PC-9 (cell line): ENCODE results near the gene UBE2G1. TPM values are rescaled to one million over a fixed set of nuclear protein-coding genes. Genes with fewer than 3 reads are reported as not detected.

Experiments used
- BruUV-seq: library from RNA; stranded (reverse); fragments of 400-500 nt; replicated peaks from 2 replicates; lab custom pipeline; 2021; lab: Mats Ljungman, UMichigan
- CTCF ChIA-PET: fragments of 300-600 bp; sonication (Branson Sonifier 250); formaldehyde crosslinking; loops from one replicate; lab custom pipeline; 2022; ENCODE audit warnings: antibody characterized with exemption; lab: Charles Lee
- POLR2A ChIA-PET: fragments of 300-600 bp; sonication (Branson Sonifier 250); formaldehyde crosslinking; loops from one replicate; lab custom pipeline; 2022; ENCODE audit warnings: antibody characterized with exemption; ENCODE audit not compliant: unreplicated experiment; lab: Charles Lee
- DNase-seq, 2 experiments: peaks; one replicate each; pipeline versions ENCODE4 v3.0.0 to v3.0.0-alpha.2; 2015 to 2022; ENCODE audit warnings: mixed read lengths in 1 of 2
- H2AFZ ChIP-seq: fragments of 200-600 bp; sonication (generic); 2 replicates; pipeline ENCODE4 v1.8.1; 2017; ENCODE audit warnings: antibody characterized with exemption
- H3F3A ChIP-seq: fragments of 200-600 bp; sonication (generic); 2 replicates; pipeline ENCODE4 v1.8.1; 2017; ENCODE audit warnings: antibody characterized with exemption, mild to moderate bottlenecking, low read depth; ENCODE audit not compliant: insufficient read depth
- H3K27ac ChIP-seq: fragments of 200-600 bp; sonication (generic); 2 replicates; pipeline ENCODE4 v1.6.1; 2016; ENCODE audit warnings: mixed run types
- H3K27me3 ChIP-seq: fragments of 200-600 bp; sonication (generic); 2 replicates; pipeline ENCODE4 v1.6.1; 2016; ENCODE audit warnings: low read depth, mixed run types; ENCODE audit not compliant: insufficient read depth
- H3K36me3 ChIP-seq: fragments of 200-600 bp; sonication (generic); 2 replicates; pipeline ENCODE4 v1.6.1; 2016; ENCODE audit warnings: low read depth, mixed run types
- H3K4me1 ChIP-seq: fragments of 200-600 bp; sonication (generic); replicated peaks from 2 replicates; pipeline ENCODE4 v1.6.1; 2016; ENCODE audit warnings: mixed run types; ENCODE audit not compliant: insufficient read depth
- H3K4me2 ChIP-seq: fragments of 200-600 bp; sonication (generic); 2 replicates; pipeline ENCODE4 v1.6.1; 2017; ENCODE audit warnings: mixed run types
- H3K4me3 ChIP-seq: fragments of 200-600 bp; sonication (generic); 2 replicates; pipeline ENCODE4 v1.6.1; 2016; ENCODE audit warnings: mixed run types
- H3K79me2 ChIP-seq: fragments of 200-600 bp; sonication (generic); 2 replicates; pipeline ENCODE4 v1.6.1; 2017; ENCODE audit warnings: low read depth, mixed run types
- H3K9me2 ChIP-seq: fragments of 200-600 bp; sonication (generic); 2 replicates; pipeline ENCODE4 v1.8.1; 2017; ENCODE audit warnings: mild to moderate bottlenecking; ENCODE audit not compliant: insufficient read depth
- H3K9me3 ChIP-seq: fragments of 200-600 bp; sonication (generic); 2 replicates; pipeline ENCODE4 v1.8.1; 2016; ENCODE audit warnings: low read depth; ENCODE audit not compliant: insufficient read depth
- H4K20me1 ChIP-seq: fragments of 200-600 bp; sonication (generic); 2 replicates; pipeline ENCODE4 v1.8.1; 2017; ENCODE audit not compliant: insufficient read depth
- CTCF ChIP-seq: fragments of 200-600 bp; sonication (generic); conservative IDR thresholded peaks from 2 replicates; pipeline ENCODE4 v1.6.1; 2017; ENCODE audit warnings: mixed run types, antibody characterized with exemption, mild to moderate bottlenecking, moderate library complexity
- EZH2 ChIP-seq: fragments of 200-600 bp; sonication (generic); IDR thresholded peaks from 2 replicates; pipeline ENCODE4 v1.8.0; 2017; ENCODE audit warnings: antibody characterized with exemption, low read depth
- intact Hi-C: fragments of 100-400 bp; cut with micrococcal nuclease; formaldehyde crosslinking; loops from one replicate; pipeline ENCODE4 v1.10.0; 2022; ENCODE audit not compliant: unreplicated experiment
- total RNA-seq: library from RNA; stranded (reverse); gene quantifications from 2 replicates; pipeline ENCODE4 v1.2.3, GENCODE V29; 2021

The UBE2G1 gene
- total RNA-seq, 1 experiment from 2014 or later: 111 TPM

GRCh38 chr17:4295686-4296085 lies 70.8 kb downstream of the UBE2G1 start:
- ChIA-PET POLR2A (no interaction called here), CTCF (no interaction called here)
- Histone ChIP-seq H3K79me2 (peaks cover 29% of the 10 kb centered on the region), H3K27me3 (no peaks in the 10 kb centered on the region), H3F3A (peaks cover 23% of the 10 kb centered on the region; the same call in 1 of the 2 replicates), H3K9me3 (no peaks in the 10 kb centered on the region), H2AFZ (no peak overlapping the region), H3K4me1 (no peaks in the 10 kb centered on the region), H3K4me3 (no peak overlapping the region), H3K27ac (no peak overlapping the region), H4K20me1 (peaks cover 34% of the 10 kb centered on the region), H3K9me2 (no peaks in the 10 kb centered on the region), H3K4me2 (no peak overlapping the region), H3K36me3 (peaks cover 9% of the 10 kb centered on the region; the same call in 1 of the 2 replicates)
- TF ChIP-seq EZH2 (no peak), CTCF (no peak)
- intact Hi-C loops: no loop called here
- DNase-seq: no peak
- BruUV-seq: no TSS peak

- intact Hi-C loops: no loop called here
- no peaks in the 10 kb centered on the region for H3K27me3 ChIP-seq
- H3K36me3 ChIP-seq: peaks cover 15% of the 10 kb centered on the region
- no peak for DNase-seq
- peaks cover 39% of the 10 kb centered on the region for H4K20me1 ChIP-seq
- no peaks in the 10 kb centered on the region for H3K4me1 ChIP-seq
- H3K9me3 ChIP-seq: no peaks in the 10 kb centered on the region
- no peak for TF ChIP-seq CTCF
- no peak overlapping the region for H3K4me3 ChIP-seq
- CTCF ChIA-PET: no interaction called here
- BruUV-seq: no TSS peak
- no peak overlapping the region for H3K4me2 ChIP-seq
- no peak overlapping the region for H3K27ac ChIP-seq
- no peak overlapping the region for H2AFZ ChIP-seq
- peaks cover 19% of the 10 kb centered on the region for H3F3A ChIP-seq
- no peaks in the 10 kb centered on the region for H3K9me2 ChIP-seq
- H3K79me2 ChIP-seq: peaks cover 18% of the 10 kb centered on the region
- POLR2A ChIA-PET: no interaction called here
Observed at GRCh38 chr17:4293572-4293971, 72.9 kb downstream of the UBE2G1 start.

GRCh38 chr17:4287710-4288109 lies 78.8 kb downstream of the UBE2G1 start:
- Histone ChIP-seq H3K4me2 (no peak overlapping the region), H3K9me3 (no peaks in the 10 kb centered on the region), H3K4me1 (no peaks in the 10 kb centered on the region), H3K36me3 (peaks cover 19% of the 10 kb centered on the region), H3F3A (peaks cover 22% of the 10 kb centered on the region), H3K27ac (no peak overlapping the region), H2AFZ (no peak overlapping the region), H3K9me2 (no peaks in the 10 kb centered on the region), H3K4me3 (no peak overlapping the region), H4K20me1 (peaks cover 15% of the 10 kb centered on the region), H3K79me2 (0 out of 2 replicates have a peak, but pooled peaks cover 4% of the 10 kb centered on the region), H3K27me3 (no peaks in the 10 kb centered on the region)
- ChIA-PET CTCF (no interaction called here), POLR2A (no interaction called here)
- TF ChIP-seq CTCF: no peak
- no peak for TF ChIP-seq EZH2
- intact Hi-C loops: no loop called here
- no peak for DNase-seq
- no TSS peak for BruUV-seq
